Esophagus squamous epithelium (tissue), 5 donors: ENCODE measurements around the gene NNAT. TPM values are rescaled to one million over a fixed set of nuclear protein-coding genes. Genes with fewer than 3 reads are reported as not detected.

Experiments used
- DNase-seq: peaks from one replicate; lab custom pipeline; 2025; lab: John Stamatoyannopoulos, UW
- H3K27ac ChIP-seq, 4 donors: fragments of 200-600 bp; sonication (generic); one replicate each; pipeline ENCODE4 v1.5.1; 2016 to 2019; ENCODE audit warnings: mild to moderate bottlenecking in 1 of 4
- H3K27me3 ChIP-seq, 4 donors: fragments of 200-600 bp; sonication (generic); 1 replicate in 3 of 4; 2 replicates in 1 of 4; pipeline versions ENCODE4 v1.5.1 to v1.6.0; 2017 to 2021; ENCODE audit warnings: antibody characterized with exemption in 1 of 4
- H3K36me3 ChIP-seq, 3 donors: fragments of 200-600 bp; sonication (generic); one replicate each; pipeline ENCODE4 v1.5.1; 2016 to 2019
- H3K4me1 ChIP-seq, 3 donors: fragments of 200-600 bp; sonication (generic); one replicate each; pipeline ENCODE4 v1.5.1; 2017 to 2019
- H3K4me3 ChIP-seq, 4 donors: fragments of 200-600 bp; sonication (generic); 1 replicate in 3 of 4; 2 replicates in 1 of 4; pipeline ENCODE4 v1.5.1; 2016 to 2019; ENCODE audit warnings: mild to moderate bottlenecking in 2 of 4, moderate library complexity in 1 of 4
- H3K9me3 ChIP-seq, 3 donors: fragments of 200-600 bp; sonication (generic); one replicate each; pipeline ENCODE4 v1.5.1; 2016 to 2019
- POLR2A ChIP-seq, 4 donors: fragments of 450-650 bp; IDR thresholded peaks; one replicate each; pipeline ENCODE4 v1.6.1; 2017; ENCODE audit warnings: antibody characterized with exemption in 4 of 4, mild to moderate bottlenecking in 4 of 4, moderate library complexity in 3 of 4
- WGBS, 2 donors: methylation state at CpG; one replicate each; pipeline ENCODE4 v1.1.5; 2018; 5-methylcytosine and 5-hydroxymethylcytosine counted together
- intact Hi-C: fragments of 100-400 bp; cut with DNase I; formaldehyde crosslinking; loops from one replicate; pipeline ENCODE4 v1.15.0; 2022
- total RNA-seq, 4 donors: library from RNA; depleted of rRNA; stranded (reverse); fragments of >200 nt; gene quantifications; one replicate each; pipeline ENCODE4 v1.1.0, GENCODE V29; 2016
- TF ChIP-seq, protein P1 (sequence below), 6 experiments: fragments of 450-650 bp in 4 of 6; fragments of 200-600 bp in 2 of 6; sonication (generic) in 2 of 6; IDR thresholded peaks; one replicate each; pipeline ENCODE4 v1.5.1; 2016 to 2019; ENCODE audit warnings: antibody characterized with exemption in 6 of 6, mild to moderate bottlenecking in 4 of 6, moderate library complexity in 4 of 6
- donor health status: DM: yes; HTN: yes; CAD: no.

The NNAT gene
- total RNA-seq, 4 donors from 2014 or later, result 0.76 to 1.9 (median 1.9) TPM; not detected in 1

DNA sequence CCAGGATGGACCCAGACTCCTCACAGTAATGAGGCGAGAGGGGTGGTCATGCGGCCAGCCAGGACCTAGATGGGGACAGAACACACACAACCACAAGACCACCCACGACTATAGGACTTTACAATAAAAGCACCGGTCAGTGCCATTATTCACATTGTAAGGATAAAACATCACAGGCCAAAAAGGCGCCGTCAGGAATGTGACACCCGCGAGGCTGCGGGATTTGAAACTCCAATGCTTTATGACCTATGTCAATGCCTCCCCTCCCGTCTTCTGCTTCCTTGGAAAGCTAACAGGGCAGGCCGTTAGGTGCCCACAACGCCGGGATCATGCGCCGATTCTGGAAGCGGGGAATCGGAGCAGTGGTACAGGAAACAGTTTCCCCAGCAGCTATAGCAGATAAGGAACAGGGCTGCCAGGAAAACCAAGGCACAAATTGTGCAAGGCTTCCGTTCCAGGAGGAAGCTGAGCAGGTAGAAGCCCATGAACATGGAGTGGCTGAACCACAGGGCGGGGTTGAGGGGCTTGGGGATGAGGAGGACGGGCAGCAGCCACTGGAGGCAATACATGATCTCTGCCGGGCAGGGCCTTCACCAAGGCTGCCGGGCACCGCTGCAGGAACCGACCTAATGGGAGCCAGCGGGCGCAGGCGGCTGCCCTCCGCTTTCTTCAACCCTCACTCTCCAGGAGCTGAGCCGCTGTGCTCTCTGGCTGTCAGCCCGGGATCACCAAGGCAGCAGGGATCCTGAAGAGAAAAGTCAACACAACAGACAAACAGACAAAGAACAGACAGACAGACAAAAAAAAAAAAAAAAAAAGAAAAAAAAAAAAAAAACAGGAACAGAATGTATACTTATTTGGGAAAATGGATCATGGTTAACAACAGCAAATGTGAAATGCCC lies 2.2 kb upstream of the NNAT start:
- peak overlapping the region in 1 of 4 donors; percentile 41 for H3K4me3 ChIP-seq
- intact Hi-C loops, result no loop called here
- peaks cover 22 to 87% (median 49%) of the 10 kb centered on the region in 3 donors for H3K4me1 ChIP-seq
- H3K27ac ChIP-seq, result peak overlapping the region in 3 of 4 donors; percentile 55 to 79 (median 57)
- WGBS, 2 donors, result 56 to 74% methylated on average over 15 to 20 of the region's 30 CpGs
- TF ChIP-seq, protein P1, sequence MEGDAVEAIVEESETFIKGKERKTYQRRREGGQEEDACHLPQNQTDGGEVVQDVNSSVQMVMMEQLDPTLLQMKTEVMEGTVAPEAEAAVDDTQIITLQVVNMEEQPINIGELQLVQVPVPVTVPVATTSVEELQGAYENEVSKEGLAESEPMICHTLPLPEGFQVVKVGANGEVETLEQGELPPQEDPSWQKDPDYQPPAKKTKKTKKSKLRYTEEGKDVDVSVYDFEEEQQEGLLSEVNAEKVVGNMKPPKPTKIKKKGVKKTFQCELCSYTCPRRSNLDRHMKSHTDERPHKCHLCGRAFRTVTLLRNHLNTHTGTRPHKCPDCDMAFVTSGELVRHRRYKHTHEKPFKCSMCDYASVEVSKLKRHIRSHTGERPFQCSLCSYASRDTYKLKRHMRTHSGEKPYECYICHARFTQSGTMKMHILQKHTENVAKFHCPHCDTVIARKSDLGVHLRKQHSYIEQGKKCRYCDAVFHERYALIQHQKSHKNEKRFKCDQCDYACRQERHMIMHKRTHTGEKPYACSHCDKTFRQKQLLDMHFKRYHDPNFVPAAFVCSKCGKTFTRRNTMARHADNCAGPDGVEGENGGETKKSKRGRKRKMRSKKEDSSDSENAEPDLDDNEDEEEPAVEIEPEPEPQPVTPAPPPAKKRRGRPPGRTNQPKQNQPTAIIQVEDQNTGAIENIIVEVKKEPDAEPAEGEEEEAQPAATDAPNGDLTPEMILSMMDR (IDR thresholded peaks at IDR 0.05), result no peak
- no peak for TF ChIP-seq POLR2A (IDR thresholded peaks at IDR 0.05)
- no peaks in the 10 kb centered on the region for H3K27me3 ChIP-seq
- peaks cover 0 to 74% (median 19%) of the 10 kb centered on the region in 3 donors for H3K36me3 ChIP-seq
- H3K9me3 ChIP-seq, result no peaks in the 10 kb centered on the region
- DNase-seq, result no peak

DNA sequence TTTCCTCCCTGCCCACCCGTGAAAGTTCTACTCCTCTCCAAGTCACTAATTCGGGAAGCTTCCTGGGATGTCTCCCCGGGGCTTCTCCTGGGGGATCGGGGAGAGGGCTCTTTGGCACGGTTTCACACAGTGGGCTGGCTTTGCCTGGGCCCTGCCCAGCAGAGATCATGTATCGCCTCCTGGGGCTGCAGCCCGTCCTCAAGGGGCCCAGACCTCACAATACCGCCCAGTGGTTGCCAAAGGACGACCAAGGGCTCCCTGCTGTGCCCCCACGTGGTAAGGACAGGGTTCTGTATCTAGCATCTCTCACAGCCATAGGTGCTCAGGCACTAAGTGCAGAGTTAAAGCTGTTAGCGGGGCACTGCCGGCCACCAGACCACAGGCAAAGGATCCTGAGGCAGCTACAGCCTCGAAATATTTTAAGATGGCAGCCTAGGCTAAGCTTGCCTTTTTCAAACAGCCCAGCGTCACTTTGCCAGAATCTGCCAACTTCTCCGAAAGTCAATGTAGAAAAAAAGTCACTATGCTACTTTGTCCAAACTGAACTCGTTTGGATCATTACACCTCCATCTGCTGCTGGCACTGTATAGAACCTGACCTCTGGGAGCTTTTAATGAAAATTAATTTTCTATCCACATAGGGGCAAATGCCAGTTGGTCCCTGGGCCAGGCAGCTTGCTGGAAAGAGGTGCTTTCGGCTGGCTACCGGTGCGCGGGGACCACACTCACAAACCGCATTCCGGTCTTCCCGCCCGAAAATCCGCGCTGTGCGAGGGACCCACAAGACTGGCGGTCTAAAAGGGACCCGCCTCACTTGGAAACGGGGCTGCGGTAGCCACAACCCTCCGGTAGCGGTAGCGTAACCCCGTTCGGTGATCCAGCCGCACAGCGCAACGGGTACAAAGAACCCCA lies 1.3 kb upstream of the NNAT start:
- no peak for DNase-seq
- Histone ChIP-seq H3K27ac (peak overlapping the region in 3 of 4 donors; percentile 57 to 79 (median 65)), H3K4me3 (peak overlapping the region in 1 of 4 donors; percentile 41), H3K9me3 (no peaks in the 10 kb centered on the region), H3K36me3 (peaks cover 0 to 65% (median 14%) of the 10 kb centered on the region in 3 donors), H3K27me3 (no peaks in the 10 kb centered on the region), H3K4me1 (peaks cover 26 to 96% (median 58%) of the 10 kb centered on the region in 3 donors)
- WGBS, 2 donors, result 47 to 66% methylated on average over 11 to 30 of the region's 39 CpGs
- intact Hi-C loops, result loop anchor here (10.0 kb wide), 1 partner anchor 135 kb away; no protein-coding TSS in a partner anchor
- TF ChIP-seq POLR2A (IDR thresholded peaks at IDR 0.05), result no peak
- TF ChIP-seq, protein P1 (IDR thresholded peaks at IDR 0.05), result no peak

DNA sequence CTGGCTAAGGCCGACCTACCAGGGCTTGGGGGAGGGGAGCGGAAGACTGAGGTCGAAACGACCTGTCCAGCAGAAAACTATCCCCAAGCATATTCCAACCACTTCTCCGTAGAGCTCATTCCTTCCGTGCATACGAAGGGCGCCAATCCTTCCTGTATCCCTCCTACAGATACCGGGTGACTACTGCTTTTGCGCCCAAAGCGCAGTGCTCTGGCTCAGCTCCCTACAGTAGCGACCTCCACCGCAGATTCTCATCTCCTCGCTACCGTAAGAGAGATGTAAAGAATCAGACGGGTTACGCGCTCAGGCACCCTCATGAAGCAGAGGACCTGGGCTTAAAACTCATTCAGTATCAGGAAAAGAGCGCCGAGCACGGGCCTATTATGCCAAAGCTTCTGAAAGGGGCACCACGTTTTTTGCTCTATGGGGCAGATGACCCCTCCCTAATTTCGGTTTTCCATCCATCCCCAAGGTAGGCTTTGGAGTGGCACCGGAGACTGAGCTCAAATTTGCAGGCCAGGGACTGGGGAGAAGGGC lies 563 bp upstream of the NNAT start:
- TF ChIP-seq, protein P1 (IDR thresholded peaks at IDR 0.05), result no peak
- no peak for TF ChIP-seq POLR2A (IDR thresholded peaks at IDR 0.05)
- H3K9me3 ChIP-seq, result no peaks in the 10 kb centered on the region
- intact Hi-C loops, result loop anchor here (10.0 kb wide), 1 partner anchor 136 kb away; no protein-coding TSS in a partner anchor
- H3K27ac ChIP-seq, result peak overlapping the region in 3 of 4 donors; percentile 57 to 79 (median 65)
- peaks cover 33 to 100% (median 65%) of the 10 kb centered on the region in 3 donors for H3K4me1 ChIP-seq
- peaks cover 0 to 60% (median 7%) of the 10 kb centered on the region in 3 donors for H3K36me3 ChIP-seq
- no peaks in the 10 kb centered on the region for H3K27me3 ChIP-seq
- WGBS, 2 donors, result 75 to 81% methylated on average over 16 to 23 of the region's 24 CpGs
- no peak for DNase-seq
- peak overlapping the region in 1 of 4 donors; percentile 54 for H3K4me3 ChIP-seq

DNA sequence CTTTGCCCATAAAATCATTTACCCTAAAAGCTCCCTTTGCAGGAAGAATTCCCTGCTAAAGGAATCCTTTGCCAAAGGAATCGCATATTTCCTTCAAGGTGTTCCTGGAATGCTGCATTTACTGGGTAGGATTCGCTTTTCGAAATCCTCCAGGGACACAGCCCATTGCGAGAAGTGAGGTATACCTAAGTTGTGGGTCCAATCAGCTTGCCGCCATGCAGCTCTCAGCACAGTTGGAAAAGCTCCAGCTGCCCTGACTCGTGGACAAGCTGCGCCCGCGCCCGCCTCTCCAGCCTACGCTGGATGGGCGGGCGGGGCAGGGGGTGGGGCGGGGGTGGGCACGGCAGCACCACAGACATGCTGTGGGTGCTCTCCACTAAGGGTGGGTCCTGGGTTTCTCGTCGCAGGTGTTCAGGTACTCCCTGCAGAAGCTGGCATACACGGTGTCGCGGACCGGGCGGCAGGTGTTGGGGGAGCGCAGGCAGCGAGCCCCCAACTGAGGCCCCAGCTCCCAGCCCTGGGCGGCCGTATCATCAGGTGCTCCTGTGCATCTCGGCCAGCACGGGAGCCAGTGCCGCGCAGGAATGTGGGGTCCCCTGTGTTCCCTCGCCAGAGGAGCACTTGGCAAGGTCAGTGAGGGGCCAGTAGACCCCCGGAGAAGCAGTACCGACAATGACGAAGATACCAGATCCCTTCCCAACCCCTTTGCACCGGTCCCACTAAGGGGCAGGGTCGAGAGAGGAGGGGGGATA lies 1.4 kb downstream of the NNAT start:
- no peak for TF ChIP-seq POLR2A (IDR thresholded peaks at IDR 0.05)
- TF ChIP-seq, protein P1 (IDR thresholded peaks at IDR 0.05), result no peak
- H3K27me3 ChIP-seq, result no peaks in the 10 kb centered on the region
- H3K36me3 ChIP-seq, result peaks cover 0 to 41% (median 2%) of the 10 kb centered on the region in 3 donors
- intact Hi-C loops, result loop anchor here (10.0 kb wide), 1 partner anchor 138 kb away; no protein-coding TSS in a partner anchor
- H3K4me3 ChIP-seq, result peak overlapping the region in 3 of 4 donors; percentile 4 to 39 (median 37)
- no peak for DNase-seq
- H3K27ac ChIP-seq, result peak overlapping the region; percentile 28 to 98 (median 56)
- no peaks in the 10 kb centered on the region for H3K9me3 ChIP-seq
- WGBS, 2 donors, result 24 to 46% methylated on average over 8 to 11 of the region's 36 CpGs
- H3K4me1 ChIP-seq, result peaks cover 47 to 95% (median 72%) of the 10 kb centered on the region in 3 donors
